Measurements from ENCODE around the gene HK3.

DNA sequence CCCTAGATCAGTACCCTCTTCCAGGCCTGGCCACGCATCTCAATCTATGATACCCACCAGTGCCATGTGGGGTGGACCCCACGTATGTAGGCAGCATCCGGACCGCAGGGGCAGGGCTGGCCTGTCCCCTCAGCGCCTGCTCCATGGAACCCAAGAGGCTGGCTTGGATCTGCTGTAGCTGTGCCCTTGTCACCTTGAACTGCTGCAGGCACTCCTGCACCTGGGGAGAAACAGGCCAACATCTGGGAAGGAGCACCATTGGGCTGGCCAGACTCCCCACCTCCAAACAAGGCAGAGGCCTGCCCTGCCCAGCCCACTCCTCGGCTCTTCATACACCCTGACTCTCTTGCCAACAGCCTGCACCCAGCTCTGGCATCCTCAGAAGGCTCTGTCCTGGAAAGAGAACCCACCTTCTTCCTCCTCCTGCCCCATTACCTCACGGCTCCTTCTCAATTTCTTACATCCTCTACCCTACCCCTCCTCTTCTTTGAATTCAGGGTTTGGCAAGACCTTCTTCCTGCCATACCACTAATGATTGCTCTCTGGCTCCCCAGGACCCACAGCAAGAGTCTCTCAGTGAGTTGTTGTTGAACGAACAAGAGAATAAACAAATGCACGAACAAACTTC lies 7.7 kb downstream of the HK3 start:
- TF ChIP-seq, protein P1, sequence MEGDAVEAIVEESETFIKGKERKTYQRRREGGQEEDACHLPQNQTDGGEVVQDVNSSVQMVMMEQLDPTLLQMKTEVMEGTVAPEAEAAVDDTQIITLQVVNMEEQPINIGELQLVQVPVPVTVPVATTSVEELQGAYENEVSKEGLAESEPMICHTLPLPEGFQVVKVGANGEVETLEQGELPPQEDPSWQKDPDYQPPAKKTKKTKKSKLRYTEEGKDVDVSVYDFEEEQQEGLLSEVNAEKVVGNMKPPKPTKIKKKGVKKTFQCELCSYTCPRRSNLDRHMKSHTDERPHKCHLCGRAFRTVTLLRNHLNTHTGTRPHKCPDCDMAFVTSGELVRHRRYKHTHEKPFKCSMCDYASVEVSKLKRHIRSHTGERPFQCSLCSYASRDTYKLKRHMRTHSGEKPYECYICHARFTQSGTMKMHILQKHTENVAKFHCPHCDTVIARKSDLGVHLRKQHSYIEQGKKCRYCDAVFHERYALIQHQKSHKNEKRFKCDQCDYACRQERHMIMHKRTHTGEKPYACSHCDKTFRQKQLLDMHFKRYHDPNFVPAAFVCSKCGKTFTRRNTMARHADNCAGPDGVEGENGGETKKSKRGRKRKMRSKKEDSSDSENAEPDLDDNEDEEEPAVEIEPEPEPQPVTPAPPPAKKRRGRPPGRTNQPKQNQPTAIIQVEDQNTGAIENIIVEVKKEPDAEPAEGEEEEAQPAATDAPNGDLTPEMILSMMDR (IDR thresholded peaks at IDR 0.05; ENCODE audit: borderline replicate concordance, extremely low read depth, low read length, poor library complexity, severe bottlenecking), result no peak
- TF ChIP-seq EZH2 (IDR thresholded peaks at IDR 0.05; ENCODE audit: borderline replicate concordance, low read depth, low read length, severe bottlenecking), result no peak

Measured in DND-41 (cell line).